Hematopoietic multipotent progenitor cell treated with erythropoietin and hydrocortisone succinate and interleukin-3 and kit ligand, for 17 days (in vitro differentiated cells): ENCODE results near the gene NFE2.

ENCODE experiments used
- DNase-seq: peaks from one replicate; pipeline ENCODE4 v3.0.0-alpha.2; 2015; ENCODE audit warnings: low spot score

NFE2 gene

GRCh38 chr12:54306925-54307741 is 6.3 kb upstream of the NFE2 start:
- peak; percentile 99 for DNase-seq

- peak; percentile 94 for DNase-seq
Observed at GRCh38 chr12:54304187-54304810, 3.5 kb upstream of the NFE2 start.

- no peak for DNase-seq
Observed at GRCh38 chr12:54303640-54304039, 2.8 kb upstream of the NFE2 start.

GRCh38 chr12:54301428-54302048 is 723 bp upstream of the NFE2 start:
- peak; percentile 67 for DNase-seq

GRCh38 chr12:54300225-54300731 is 537 bp downstream of the NFE2 start:
- no peak for DNase-seq

GRCh38 chr12:54299515-54300224 is 1.1 kb downstream of the NFE2 start:
- peak; percentile 74 for DNase-seq

- DNase-seq = peak; percentile 88
Observed at GRCh38 chr12:54298904-54299303, 1.9 kb downstream of the NFE2 start.

- DNase-seq = peak; percentile 77
Observed at GRCh38 chr12:54296393-54297099, 4.3 kb downstream of the NFE2 start.

- DNase-seq = peak; percentile 73
Observed at GRCh38 chr12:54294953-54295566, 5.8 kb downstream of the NFE2 start.

GRCh38 chr12:54294152-54294952 is 6.5 kb downstream of the NFE2 start:
- DNase-seq = peak; percentile 90

- peak; percentile 5 for DNase-seq
Observed at GRCh38 chr12:54292931-54293241, 7.9 kb downstream of the NFE2 start.

- peak; percentile 48 for DNase-seq
Observed at GRCh38 chr12:54292083-54292930, 8.5 kb downstream of the NFE2 start.

GRCh38 chr12:54287261-54288157 is 13.3 kb downstream of the NFE2 start:
- peak; percentile 56 for DNase-seq

GRCh38 chr12:54286042-54287030 is 14.5 kb downstream of the NFE2 start:
- peak; percentile 83 for DNase-seq

- DNase-seq = peak; percentile 55
Observed at GRCh38 chr12:54285150-54286041, 15.4 kb downstream of the NFE2 start.
